Large intestine (tissue), 3 donors: ENCODE results near the gene MPV17. TPM values are rescaled to one million over a fixed set of nuclear protein-coding genes. Genes with fewer than 3 reads are reported as not detected.

Experiments used
- DNase-seq, 2 donors: peaks; one replicate each; pipeline versions ENCODE4 v3.0.0 to v3.0.0-alpha.2; 2013
- H3K27ac ChIP-seq: one replicate; pipeline ENCODE4 v1.5.1; 2013; ENCODE audit warnings: low read length
- H3K27me3 ChIP-seq: 2 replicates; pipeline ENCODE4 v1.6.1; 2013; ENCODE audit warnings: low read length; ENCODE audit not compliant: control insufficient read depth, insufficient read depth
- H3K36me3 ChIP-seq: 2 replicates; pipeline ENCODE4 v1.6.1; 2013; ENCODE audit warnings: low read length; ENCODE audit not compliant: control insufficient read depth, insufficient read depth
- H3K4me1 ChIP-seq: one replicate; pipeline ENCODE4 v1.6.1; 2013; ENCODE audit warnings: low read length; ENCODE audit not compliant: control insufficient read depth, insufficient read depth
- H3K4me3 ChIP-seq: one replicate; pipeline ENCODE4 v1.5.1; 2013; ENCODE audit warnings: low read length
- H3K9me3 ChIP-seq: one replicate; pipeline ENCODE4 v1.6.1; 2013; ENCODE audit warnings: mild to moderate bottlenecking, low read depth, low read length, moderate library complexity; ENCODE audit not compliant: control insufficient read depth
- WGBS: methylation state at CpG from one replicate; pipeline ENCODE4 v1.1.5; 2013; ENCODE audit warnings: low lambda C conversion rate; ENCODE audit not compliant: insufficient coverage; 5-methylcytosine and 5-hydroxymethylcytosine counted together
- polyA plus RNA-seq: library from polyadenylated mRNA; unstranded; fragments of 120-200 nt; gene quantifications from one replicate; pipeline ENCODE4 v1.2.1, GENCODE V29; 2013

The MPV17 gene
- polyA plus RNA-seq, 1 donor = 99.6 TPM

DNA sequence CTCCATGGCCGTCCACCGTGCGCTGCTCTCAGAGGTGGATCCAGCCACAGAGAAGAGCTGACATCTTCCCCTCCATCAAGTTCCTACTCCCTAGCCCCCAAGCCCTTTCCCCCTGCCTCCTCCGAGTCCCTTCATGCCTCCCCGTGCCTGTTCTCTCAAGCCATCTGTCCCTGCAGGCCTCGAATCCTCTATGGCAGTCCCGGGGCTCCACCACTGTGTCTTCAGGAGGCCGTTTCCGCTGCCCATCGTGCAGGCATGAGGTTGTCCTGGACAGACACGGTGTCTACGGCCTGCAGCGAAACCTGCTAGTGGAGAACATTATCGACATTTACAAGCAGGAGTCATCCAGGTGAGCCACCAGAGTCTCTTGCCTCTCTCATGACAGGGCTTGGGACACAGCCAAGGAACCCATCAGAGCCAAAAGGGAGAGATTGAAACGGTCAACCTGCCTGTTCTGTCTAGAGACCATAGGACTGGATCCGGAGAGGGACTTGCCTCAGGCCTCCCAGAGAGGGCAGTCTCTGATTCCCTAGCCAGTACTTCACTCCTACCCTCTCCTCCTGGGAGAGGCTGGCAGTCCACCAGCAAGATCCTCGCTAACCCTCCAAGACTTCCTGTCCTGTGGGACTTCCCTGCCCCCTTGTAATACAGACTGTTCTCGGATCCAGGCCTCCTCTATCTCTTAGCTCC is 24.4 kb downstream of the MPV17 start:
- H3K9me3 ChIP-seq = no peaks in the 10 kb centered on the region
- no peak overlapping the region for H3K27ac ChIP-seq
- WGBS = 100% methylated on average over 1 of the region's 18 CpGs
- H3K4me3 ChIP-seq = no peak overlapping the region
- H3K4me1 ChIP-seq = peaks cover 12% of the 10 kb centered on the region
- H3K36me3 ChIP-seq = no peaks in the 10 kb centered on the region
- H3K27me3 ChIP-seq = peaks cover 3% of the 10 kb centered on the region
- DNase-seq = no peak

DNA sequence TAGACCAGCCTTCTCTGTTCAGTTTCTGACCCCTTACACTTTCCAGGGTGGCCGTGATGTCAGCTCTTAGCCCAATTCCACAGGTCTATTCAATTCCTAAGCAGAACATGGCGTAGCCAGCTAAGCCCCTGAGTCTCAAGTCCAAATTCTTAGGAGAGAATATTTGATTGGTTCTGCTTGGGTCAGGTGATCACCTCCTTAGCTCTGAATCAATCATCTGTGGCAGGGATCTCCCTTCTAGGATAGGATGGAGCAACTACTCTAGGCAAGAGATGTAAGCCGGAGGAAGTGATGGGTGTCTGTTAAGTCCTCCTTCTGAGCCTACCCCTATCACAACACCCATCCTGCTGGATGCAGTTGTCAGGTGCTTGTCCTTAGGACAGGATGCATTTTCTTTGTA is 25.7 kb downstream of the MPV17 start:
- peaks cover 10% of the 10 kb centered on the region for H3K4me1 ChIP-seq
- no peak overlapping the region for H3K27ac ChIP-seq
- no peaks in the 10 kb centered on the region for H3K9me3 ChIP-seq
- WGBS = no CpG with 5 or more reads among the region's 3 CpGs
- H3K36me3 ChIP-seq = no peaks in the 10 kb centered on the region
- no peak overlapping the region for H3K4me3 ChIP-seq
- H3K27me3 ChIP-seq = peaks cover 3% of the 10 kb centered on the region
- no peak for DNase-seq

DNA sequence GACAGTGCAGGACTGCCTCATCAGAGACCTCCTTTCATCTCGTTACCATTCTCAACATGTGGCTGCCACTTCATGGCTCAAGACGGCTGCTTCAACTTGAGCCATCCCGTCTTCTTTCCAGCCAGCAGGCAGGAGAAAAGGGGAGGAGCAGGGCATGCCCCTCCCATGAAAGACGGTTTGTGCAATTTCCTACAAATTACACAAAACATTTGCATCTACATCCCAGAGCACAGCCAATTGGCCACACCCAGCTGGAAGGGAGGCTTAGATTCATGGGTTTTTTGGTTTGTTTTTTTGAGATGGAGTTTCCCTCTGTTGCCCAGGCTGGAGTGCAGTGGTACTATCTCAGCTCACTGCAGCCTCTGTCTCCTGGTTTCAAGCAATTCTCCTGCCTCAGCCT is 26.4 kb downstream of the MPV17 start:
- WGBS = no CpG with 5 or more reads among the region's 4 CpGs
- H3K9me3 ChIP-seq = no peaks in the 10 kb centered on the region
- H3K27ac ChIP-seq = no peak overlapping the region
- H3K4me1 ChIP-seq = peaks cover 10% of the 10 kb centered on the region
- H3K4me3 ChIP-seq = no peak overlapping the region
- H3K36me3 ChIP-seq = no peaks in the 10 kb centered on the region
- peaks cover 8% of the 10 kb centered on the region for H3K27me3 ChIP-seq
- no peak for DNase-seq

DNA sequence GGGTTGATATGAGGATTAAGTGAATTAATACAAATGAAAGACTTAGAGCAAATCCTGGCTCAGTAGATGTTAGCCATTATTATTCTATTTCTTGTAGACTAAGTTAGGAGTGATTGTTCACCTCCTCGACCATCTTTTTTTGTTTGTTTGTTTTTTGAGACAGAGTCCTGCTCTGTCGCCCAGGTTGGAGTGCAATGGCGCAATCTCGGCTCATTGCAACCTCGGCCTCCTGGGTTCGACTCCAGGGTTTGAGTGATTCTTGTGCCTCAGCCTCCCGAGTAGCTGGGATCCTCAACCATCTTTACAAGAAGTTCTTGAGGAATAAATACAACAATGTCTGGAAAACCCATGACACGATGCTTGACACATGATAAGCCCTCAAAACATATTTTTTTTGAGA is 28.0 kb downstream of the MPV17 start:
- Histone ChIP-seq H3K4me1 (peaks cover 10% of the 10 kb centered on the region), H3K27me3 (peaks cover 12% of the 10 kb centered on the region), H3K27ac (no peak overlapping the region), H3K4me3 (no peak overlapping the region), H3K9me3 (no peaks in the 10 kb centered on the region), H3K36me3 (no peaks in the 10 kb centered on the region)
- DNase-seq = no peak
- WGBS = no CpG with 5 or more reads among the region's 8 CpGs

DNA sequence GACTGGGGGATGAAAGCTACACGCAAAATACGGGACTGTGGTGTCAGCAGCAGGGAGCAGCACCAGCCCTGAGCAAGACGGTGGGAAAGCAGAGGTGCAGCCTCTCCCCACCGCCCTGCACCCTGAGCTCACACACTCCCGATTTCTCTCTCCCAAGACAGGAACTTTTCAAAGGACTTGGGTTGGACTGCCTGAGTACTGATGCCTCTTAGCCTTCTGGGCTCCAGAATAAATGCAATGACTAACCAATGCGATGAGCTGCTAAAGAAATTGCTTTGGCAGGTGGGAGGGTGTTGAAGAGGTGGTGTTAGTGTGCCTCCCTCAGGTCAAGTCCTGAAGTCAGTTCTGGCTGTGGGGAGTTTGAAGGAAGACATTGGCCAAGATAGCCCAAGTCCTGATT is 31.0 kb downstream of the MPV17 start:
- H3K36me3 ChIP-seq = no peaks in the 10 kb centered on the region
- H3K4me1 ChIP-seq = peaks cover 10% of the 10 kb centered on the region
- DNase-seq = no peak
- H3K9me3 ChIP-seq = no peaks in the 10 kb centered on the region
- no peak overlapping the region for H3K4me3 ChIP-seq
- H3K27ac ChIP-seq = no peak overlapping the region
- WGBS = no CpG with 5 or more reads among the region's 6 CpGs
- peaks cover 10% of the 10 kb centered on the region for H3K27me3 ChIP-seq

DNA sequence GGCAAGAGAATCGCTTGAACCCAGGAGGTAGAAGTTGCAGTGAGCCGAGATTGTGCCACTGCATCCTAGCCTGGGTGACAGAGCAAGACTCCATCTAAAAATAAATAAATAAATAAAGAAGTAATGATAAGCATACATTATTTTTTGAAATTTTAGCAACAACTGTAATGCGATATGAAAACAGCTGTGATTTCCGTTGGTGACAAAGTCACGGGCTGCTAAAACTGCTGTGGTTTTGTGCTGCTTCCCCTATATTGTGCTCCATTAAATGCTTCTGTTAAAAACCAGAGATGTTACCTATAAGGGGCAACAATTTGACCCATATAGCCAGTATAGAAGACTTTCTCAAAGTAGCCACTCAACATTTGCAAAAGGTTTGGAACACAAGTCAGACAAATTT is 32.3 kb downstream of the MPV17 start:
- WGBS = 100% methylated on average over 2 of the region's 5 CpGs
- Histone ChIP-seq H3K36me3 (no peaks in the 10 kb centered on the region), H3K4me3 (no peak overlapping the region), H3K4me1 (peaks cover 5% of the 10 kb centered on the region), H3K27me3 (peaks cover 14% of the 10 kb centered on the region), H3K9me3 (no peaks in the 10 kb centered on the region), H3K27ac (no peak overlapping the region)
- no peak for DNase-seq

DNA sequence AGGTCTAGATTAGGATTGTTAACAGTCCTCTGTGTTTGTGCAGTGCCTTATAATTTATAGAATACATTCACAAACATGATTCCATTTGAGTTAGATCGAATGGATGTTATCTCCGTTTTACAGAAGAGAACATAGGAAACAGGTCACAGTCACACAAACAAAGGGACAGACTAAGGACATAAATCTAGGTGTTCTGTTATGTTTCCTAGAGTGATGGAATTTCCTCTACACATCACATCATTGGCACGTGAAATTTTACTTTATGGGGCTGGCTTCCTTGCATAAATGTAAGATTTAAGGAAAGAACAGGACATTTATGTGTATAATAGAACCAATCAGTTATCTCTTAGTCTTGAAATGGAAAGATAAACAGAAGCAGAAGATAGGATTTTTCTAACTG is 34.3 kb downstream of the MPV17 start:
- H3K4me1 ChIP-seq = peaks cover 3% of the 10 kb centered on the region

DNA sequence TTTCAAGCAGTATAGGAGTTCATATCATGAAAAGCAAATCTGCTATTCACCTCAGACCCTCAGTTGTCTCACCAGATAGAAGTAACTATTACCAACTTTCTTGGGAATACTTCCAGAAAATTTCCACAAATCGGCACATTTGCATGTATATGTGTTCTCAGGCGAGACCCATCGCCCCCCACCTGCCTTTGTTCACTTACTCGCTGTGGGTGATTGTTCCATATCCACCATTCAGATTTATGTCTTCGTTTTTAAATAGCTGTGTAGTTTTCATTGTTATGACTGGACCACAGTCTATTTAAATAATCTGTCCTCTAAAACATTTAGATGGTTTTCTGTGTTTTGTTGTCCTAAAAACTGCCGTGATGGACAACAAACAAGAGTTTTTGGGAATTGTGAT is 37.4 kb downstream of the MPV17 start:
- Histone ChIP-seq H3K9me3 (no peaks in the 10 kb centered on the region), H3K4me1 (no peaks in the 10 kb centered on the region), H3K36me3 (no peaks in the 10 kb centered on the region), H3K27ac (no peak overlapping the region), H3K27me3 (peaks cover 44% of the 10 kb centered on the region), H3K4me3 (no peak overlapping the region)
- DNase-seq = no peak
- WGBS = 86% methylated on average over 3 of the region's 6 CpGs

More for the DNA sequence above, 34.3 kb downstream of the MPV17 start:
- no peaks in the 10 kb centered on the region for H3K9me3 ChIP-seq
- H3K4me3 ChIP-seq = no peak overlapping the region
- H3K27me3 ChIP-seq = peaks cover 27% of the 10 kb centered on the region
- whole genome bisulfite sequencing = 63% methylated on average over 2 of the region's 3 CpGs
- DNase-seq = no peak
- H3K36me3 ChIP-seq = no peaks in the 10 kb centered on the region
- H3K27ac ChIP-seq = no peak overlapping the region

DNA sequence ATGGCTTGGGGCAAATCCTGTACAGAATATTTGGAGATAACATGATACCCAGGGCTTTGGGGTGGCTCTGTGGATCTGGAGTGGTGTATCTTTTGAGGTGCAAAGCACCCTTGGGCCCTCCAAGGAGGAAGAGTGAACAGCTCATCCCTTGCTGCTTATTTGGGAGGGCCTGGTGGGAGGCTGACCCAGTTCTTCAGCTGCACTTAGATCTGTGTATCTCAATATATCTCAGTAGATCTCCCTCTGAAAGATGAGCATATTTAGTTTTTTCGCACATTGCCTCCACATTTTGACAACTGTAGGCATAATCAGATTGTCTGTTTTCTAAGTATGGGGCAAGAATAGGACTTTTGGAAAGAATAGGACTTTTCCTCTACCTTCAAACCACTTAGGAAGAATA is 37.9 kb downstream of the MPV17 start:
- Histone ChIP-seq H3K4me1 (no peaks in the 10 kb centered on the region), H3K27ac (no peak overlapping the region), H3K27me3 (peaks cover 44% of the 10 kb centered on the region), H3K4me3 (no peak overlapping the region), H3K9me3 (no peaks in the 10 kb centered on the region), H3K36me3 (no peaks in the 10 kb centered on the region)
- WGBS = no CpG with 5 or more reads among the region's 1 CpG
- DNase-seq = no peak

DNA sequence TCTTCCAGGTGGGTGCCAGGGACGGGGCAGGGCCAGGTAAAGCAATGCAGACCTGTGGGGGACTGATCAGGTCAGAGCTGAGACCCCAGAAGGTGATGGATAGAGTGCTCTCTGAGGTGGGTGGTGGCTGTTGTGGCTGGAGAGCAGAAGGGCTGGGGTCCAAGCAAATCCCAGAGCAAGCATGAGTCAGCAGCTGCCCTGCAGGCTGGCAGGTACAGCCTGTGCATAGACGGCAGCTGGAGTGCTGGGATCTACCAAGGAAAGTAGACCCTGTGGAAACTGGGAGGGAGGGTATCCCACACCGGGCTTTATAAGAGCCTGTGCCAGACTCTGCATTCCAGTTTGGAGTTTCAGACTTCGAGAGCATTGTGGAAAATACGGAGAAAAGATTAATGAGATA is 40.0 kb downstream of the MPV17 start:
- Histone ChIP-seq H3K36me3 (no peaks in the 10 kb centered on the region), H3K27me3 (peaks cover 48% of the 10 kb centered on the region), H3K27ac (no peak overlapping the region), H3K9me3 (no peaks in the 10 kb centered on the region), H3K4me1 (no peaks in the 10 kb centered on the region), H3K4me3 (no peak overlapping the region)
- WGBS = no CpG with 5 or more reads among the region's 5 CpGs
- DNase-seq = no peak

DNA sequence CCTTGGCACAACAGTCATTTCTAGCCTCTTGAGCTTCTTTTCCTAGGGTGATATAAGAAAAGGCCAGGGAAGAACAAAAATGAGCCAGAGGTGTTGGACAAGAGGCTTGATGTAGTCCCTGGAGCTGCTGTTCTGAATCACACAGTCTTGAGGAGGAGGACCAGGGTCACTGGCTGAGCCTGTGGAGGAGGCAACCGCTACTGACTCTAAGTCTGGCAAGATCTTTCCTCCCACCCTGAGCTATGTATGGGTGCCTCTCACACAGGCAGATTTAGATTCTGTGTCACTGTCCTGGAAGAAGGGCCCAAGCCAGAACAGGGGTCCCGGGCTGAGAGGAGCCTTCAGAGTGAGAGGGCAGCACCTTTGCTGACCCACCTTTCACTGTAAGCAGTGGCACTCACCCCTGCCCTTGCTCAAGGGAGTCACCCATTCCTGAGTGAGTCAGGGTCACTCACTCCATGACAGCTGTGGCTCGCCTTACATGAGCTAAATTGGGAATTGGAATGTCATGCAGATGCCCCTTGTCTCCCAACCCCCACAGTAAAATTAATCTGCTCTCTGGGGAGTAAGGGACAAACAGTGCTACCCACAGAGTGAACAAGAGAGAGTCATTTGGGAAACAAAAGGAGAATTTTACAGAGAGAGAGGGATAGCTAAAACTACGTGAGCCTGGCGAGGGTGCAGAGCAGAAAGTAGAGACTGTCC is 40.9 kb downstream of the MPV17 start, which contains the start of gene TRIM54:
Gene TRIM54 (plus strand): TSS at position 575 of the 705 bp plus-strand sequence. CDS start 303 bp downstream, outside the sequence.
- Histone ChIP-seq H3K27ac (no peak within 1 kb of the TSS), H3K36me3 (no peaks in the 10 kb centered on the region), H3K9me3 (no peaks in the 10 kb centered on the region), H3K4me3 (no peak within 1 kb of the TSS), H3K4me1 (no peaks in the 10 kb centered on the region), H3K27me3 (peaks cover 53% of the 10 kb centered on the region)
- no peak for DNase-seq
- 33% methylated on average over 2 of the region's 5 CpGs for WGBS
